Sigmoid colon (tissue), 7 donors: ENCODE data around the gene ANGEL1. TPM values are rescaled to one million over a fixed set of nuclear protein-coding genes. Genes with fewer than 3 reads are reported as not detected.

ENCODE experiments used
- DNase-seq: peaks from one replicate; pipeline ENCODE4 v3.0.0-alpha.2; 2019
- H3K27ac ChIP-seq, 4 donors: fragments of 200-600 bp; sonication (generic); one replicate each; pipeline ENCODE4 v1.5.1; 2016 to 2019; ENCODE audit warnings: mild to moderate bottlenecking in 1 of 4
- H3K27me3 ChIP-seq, 3 donors: fragments of 200-600 bp; sonication (generic); one replicate each; pipeline ENCODE4 v1.5.1; 2019; ENCODE audit warnings: mild to moderate bottlenecking in 1 of 3
- H3K36me3 ChIP-seq, 4 donors: fragments of 200-600 bp; sonication (generic); one replicate each; pipeline ENCODE4 v1.5.1; 2016 to 2019
- H3K4me1 ChIP-seq, 4 donors: fragments of 200-600 bp; sonication (generic); one replicate each; pipeline ENCODE4 v1.5.1; 2017 to 2019
- H3K4me3 ChIP-seq, 4 donors: fragments of 200-600 bp; sonication (generic); one replicate each; pipeline ENCODE4 v1.5.1; 2017 to 2019; ENCODE audit warnings: mild to moderate bottlenecking in 2 of 4, moderate library complexity in 1 of 4
- H3K9me3 ChIP-seq, 4 donors: fragments of 200-600 bp in 3 of 4; sonication (generic) in 3 of 4; one replicate each; pipeline versions ENCODE4 v1.5.1 to v1.6.1; 2013 to 2019
- EP300 ChIP-seq, 4 donors: sonication (generic); formaldehyde crosslinking; IDR thresholded peaks; one replicate each; pipeline ENCODE4 v1.6.1; 2017; ENCODE audit warnings: antibody characterized with exemption in 4 of 4
- POLR2A ChIP-seq, 2 donors: fragments of 450-650 bp; IDR thresholded peaks; one replicate each; pipeline ENCODE4 v1.6.1; 2016; ENCODE audit warnings: antibody characterized with exemption in 2 of 2, mild to moderate bottlenecking in 2 of 2, moderate library complexity in 2 of 2
- POLR2AphosphoS5 ChIP-seq, 4 donors: sonication (generic); formaldehyde crosslinking; IDR thresholded peaks; one replicate each; pipeline ENCODE4 v1.6.1; 2017; ENCODE audit warnings: antibody characterized with exemption in 4 of 4
- WGBS, 2 donors: extraction: QIAGEN DNeasy Blood & Tissue Kit; methylation state at CpG; one replicate each; pipeline ENCODE4 v1.1.7; 2013; 5-methylcytosine and 5-hydroxymethylcytosine counted together
- intact Hi-C: fragments of 100-400 bp; cut with DNase I; formaldehyde crosslinking; loops from one replicate; pipeline ENCODE4 v1.15.1; 2023
- polyA plus RNA-seq, 3 donors: library from polyadenylated mRNA; stranded (reverse); fragments of 200-250 nt; gene quantifications; one replicate each; pipeline ENCODE4 v1.2.3, GENCODE V29; 2013
- total RNA-seq, 4 donors: library from RNA; depleted of rRNA; stranded (reverse); fragments of >200 nt; gene quantifications; one replicate each; pipeline ENCODE4 v1.1.0, GENCODE V29; 2016
- TF ChIP-seq, protein P1 (sequence below), 4 experiments: fragments of 450-650 bp in 3 of 4; fragments of 200-600 bp in 1 of 4; IDR thresholded peaks; one replicate each; pipeline ENCODE4 v1.5.1; 2016 to 2019; ENCODE audit warnings: antibody characterized with exemption in 4 of 4, mild to moderate bottlenecking in 3 of 4, moderate library complexity in 2 of 4
- donor health status: healthy with polysubstance abuse.
- donor health status: Bipolar disorder and iron deficiency.
- donor health status: healthy.

Gene ANGEL1
- total and polyA plus RNA-seq, 7 donors: 0.60 to 16.1 (median 10.0) TPM

DNA sequence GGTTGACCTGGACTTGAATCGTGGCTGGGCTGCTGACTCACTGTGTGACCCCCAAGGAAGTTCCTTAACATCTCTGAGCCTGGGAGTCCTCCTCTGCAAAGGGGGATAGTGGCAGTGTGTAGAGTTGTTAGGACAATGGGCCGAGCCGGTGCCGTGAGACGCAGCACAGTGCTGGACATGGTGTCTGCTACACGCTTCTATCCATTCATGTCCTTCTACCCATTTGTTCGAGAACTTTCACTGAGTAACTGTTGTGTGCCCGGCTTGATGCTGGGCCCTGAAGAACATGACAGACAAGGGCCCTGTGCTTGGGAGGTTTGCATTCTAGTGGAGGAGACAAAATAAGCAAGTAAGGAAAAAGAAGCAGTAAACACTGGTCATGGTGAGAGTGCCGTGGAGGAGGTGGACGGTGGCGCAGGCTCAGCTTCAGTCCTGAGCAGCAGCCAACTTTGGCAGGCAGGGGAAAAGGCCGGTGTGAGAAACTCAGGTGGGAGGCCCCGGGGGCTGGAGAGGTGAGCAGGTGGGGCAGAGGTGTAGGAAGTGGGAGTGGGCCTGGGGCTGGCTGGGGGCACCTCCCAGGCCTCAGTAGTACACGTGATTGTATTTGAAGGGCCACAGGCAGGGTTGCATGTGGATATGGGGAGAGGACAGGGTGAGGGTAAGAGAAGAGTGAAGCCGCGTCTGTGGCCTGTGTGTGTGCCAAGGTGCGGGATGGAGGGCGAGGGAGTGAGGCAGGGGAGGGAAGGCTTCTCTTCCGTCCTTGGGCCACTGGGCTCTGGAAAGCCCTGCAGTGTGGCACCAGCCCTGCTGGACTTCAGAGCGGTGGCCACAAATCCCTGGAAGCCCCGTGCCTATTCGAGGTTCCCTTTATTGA is 37.6 kb downstream of the ANGEL1 start:
- peak; percentile 51 for DNase-seq
- 74 to 90% methylated on average over 22 of the region's 22 CpGs for WGBS, 2 donors
- intact Hi-C loops: no loop called here
- Histone ChIP-seq H3K36me3 (peaks cover 0 to 13% (median 0%) of the 10 kb centered on the region in 4 donors), H3K4me3 (no peak overlapping the region), H3K9me3 (no peaks in the 10 kb centered on the region), H3K27me3 (no peaks in the 10 kb centered on the region), H3K4me1 (peaks cover 0 to 18% (median 13%) of the 10 kb centered on the region in 4 donors), H3K27ac (no peak overlapping the region)
- TF ChIP-seq, protein P1, sequence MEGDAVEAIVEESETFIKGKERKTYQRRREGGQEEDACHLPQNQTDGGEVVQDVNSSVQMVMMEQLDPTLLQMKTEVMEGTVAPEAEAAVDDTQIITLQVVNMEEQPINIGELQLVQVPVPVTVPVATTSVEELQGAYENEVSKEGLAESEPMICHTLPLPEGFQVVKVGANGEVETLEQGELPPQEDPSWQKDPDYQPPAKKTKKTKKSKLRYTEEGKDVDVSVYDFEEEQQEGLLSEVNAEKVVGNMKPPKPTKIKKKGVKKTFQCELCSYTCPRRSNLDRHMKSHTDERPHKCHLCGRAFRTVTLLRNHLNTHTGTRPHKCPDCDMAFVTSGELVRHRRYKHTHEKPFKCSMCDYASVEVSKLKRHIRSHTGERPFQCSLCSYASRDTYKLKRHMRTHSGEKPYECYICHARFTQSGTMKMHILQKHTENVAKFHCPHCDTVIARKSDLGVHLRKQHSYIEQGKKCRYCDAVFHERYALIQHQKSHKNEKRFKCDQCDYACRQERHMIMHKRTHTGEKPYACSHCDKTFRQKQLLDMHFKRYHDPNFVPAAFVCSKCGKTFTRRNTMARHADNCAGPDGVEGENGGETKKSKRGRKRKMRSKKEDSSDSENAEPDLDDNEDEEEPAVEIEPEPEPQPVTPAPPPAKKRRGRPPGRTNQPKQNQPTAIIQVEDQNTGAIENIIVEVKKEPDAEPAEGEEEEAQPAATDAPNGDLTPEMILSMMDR (IDR thresholded peaks at IDR 0.05): no peak
- TF ChIP-seq EP300 (IDR thresholded peaks at IDR 0.05) (no peak), POLR2A (IDR thresholded peaks at IDR 0.05) (no peak), POLR2AphosphoS5 (IDR thresholded peaks at IDR 0.05) (no peak)

GRCh38 chr14:76773956-76774820 is 38.5 kb downstream of the ANGEL1 start:
- peak; percentile 60 for DNase-seq
- peaks cover 0 to 18% (median 13%) of the 10 kb centered on the region in 4 donors for H3K4me1 ChIP-seq
- peak overlapping the region in 3 of 4 donors; percentile 25 to 65 (median 48) for H3K27ac ChIP-seq
- WGBS, 2 donors: 82 to 88% methylated on average over 18 of the region's 18 CpGs
- TF ChIP-seq, protein P1 (IDR thresholded peaks at IDR 0.05): no peak
- TF ChIP-seq POLR2AphosphoS5 (IDR thresholded peaks at IDR 0.05) (no peak), EP300 (IDR thresholded peaks at IDR 0.05) (no peak), POLR2A (IDR thresholded peaks at IDR 0.05) (no peak)
- H3K4me3 ChIP-seq: no peak overlapping the region
- peaks cover 0 to 13% (median 0%) of the 10 kb centered on the region in 4 donors for H3K36me3 ChIP-seq
- H3K27me3 ChIP-seq: no peaks in the 10 kb centered on the region
- intact Hi-C loops: no loop called here
- H3K9me3 ChIP-seq: no peaks in the 10 kb centered on the region

DNA sequence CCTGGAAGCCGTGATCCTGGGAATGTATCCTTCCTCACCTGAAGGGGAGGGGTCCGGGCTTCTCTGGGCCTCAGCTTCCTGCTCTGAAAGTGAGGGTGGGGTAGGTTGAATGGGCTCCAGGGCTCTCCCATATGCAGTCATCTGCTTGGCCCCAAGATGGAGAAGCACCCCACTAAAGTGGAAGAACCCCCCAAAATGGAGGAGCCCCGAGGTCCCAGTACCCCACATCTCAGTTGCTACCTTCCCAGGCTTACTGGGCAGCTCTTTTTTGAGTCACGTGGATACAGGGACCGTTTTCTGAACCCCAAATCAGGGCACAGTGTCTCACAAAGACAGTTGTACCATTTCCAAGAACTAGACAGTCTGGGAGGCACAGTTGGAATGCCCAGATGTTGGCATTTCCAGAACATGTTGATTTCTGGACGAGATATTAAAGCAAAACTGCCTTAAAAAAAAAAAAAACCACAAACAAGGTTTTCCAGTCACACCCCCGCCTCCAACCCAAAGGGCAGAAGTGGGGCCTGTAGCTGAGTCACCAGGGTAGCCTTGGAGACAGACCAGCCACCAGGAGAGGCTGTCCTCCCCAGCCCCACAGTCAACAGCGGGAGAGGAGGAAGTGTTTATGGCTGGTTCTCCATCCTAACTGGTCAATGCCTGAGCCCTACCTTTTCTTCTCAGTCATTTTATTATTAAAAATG is 39.3 kb downstream of the ANGEL1 start:
- no peaks in the 10 kb centered on the region for H3K9me3 ChIP-seq
- peak overlapping the region; percentile 47 to 68 (median 62) for H3K27ac ChIP-seq
- intact Hi-C loops: no loop called here
- peaks cover 0 to 8% (median 0%) of the 10 kb centered on the region in 4 donors for H3K36me3 ChIP-seq
- no peak overlapping the region for H3K4me3 ChIP-seq
- peaks cover 0 to 22% (median 15%) of the 10 kb centered on the region in 4 donors for H3K4me1 ChIP-seq
- TF ChIP-seq, protein P1 (IDR thresholded peaks at IDR 0.05): no peak
- TF ChIP-seq POLR2AphosphoS5 (IDR thresholded peaks at IDR 0.05) (peak in 1 of 4 donors; percentile 27), EP300 (IDR thresholded peaks at IDR 0.05) (no peak), POLR2A (IDR thresholded peaks at IDR 0.05) (no peak)
- WGBS, 2 donors: 26 to 42% methylated on average over 8 of the region's 8 CpGs
- peak; percentile 83 for DNase-seq
- no peaks in the 10 kb centered on the region for H3K27me3 ChIP-seq
